Upper lobe of right lung (tissue), 1 donor: Measurements from ENCODE around the gene ZNF592. TPM values are rescaled to one million over a fixed set of nuclear protein-coding genes. Genes with fewer than 3 reads are reported as not detected.

ENCODE experiments used
- ATAC-seq: fragments of 200-7000 bp; cut with Tn5 transposase; one replicate; pipeline ENCODE4 v1.9.1; 2020; ENCODE audit warnings: mild to moderate bottlenecking, moderate library complexity
- DNase-seq: peaks from one replicate; pipeline ENCODE4 v3.0.0-alpha.2; 2020
- H3K27ac ChIP-seq: fragments of 200-600 bp; one replicate; pipeline ENCODE4 v1.8.0; 2022
- H3K27me3 ChIP-seq: fragments of 200-600 bp; one replicate; pipeline ENCODE4 v1.8.0; 2022; ENCODE audit warnings: mild to moderate bottlenecking
- H3K36me3 ChIP-seq: fragments of 200-600 bp; one replicate; pipeline ENCODE4 v1.8.0; 2022
- H3K4me1 ChIP-seq: fragments of 200-600 bp; one replicate; pipeline ENCODE4 v1.8.0; 2022
- H3K4me3 ChIP-seq: fragments of 200-600 bp; one replicate; pipeline ENCODE4 v1.8.0; 2022; ENCODE audit warnings: mild to moderate bottlenecking
- H3K9me3 ChIP-seq: fragments of 200-600 bp; one replicate; pipeline ENCODE4 v1.8.0; 2022
- intact Hi-C: fragments of 100-400 bp; cut with DNase I; formaldehyde crosslinking; loops from one replicate; pipeline ENCODE4 v1.11.0; 2022
- total RNA-seq: library from RNA; stranded (reverse); fragmentation: NEBNext Ultra II Directional; extraction: Animal tissue kit (Norgen Biotek cat#: 25700); gene quantifications from one replicate; pipeline ENCODE4 v1.2.1, GENCODE V29; 2021
- TF ChIP-seq, protein P1 (sequence below): fragments of 200-600 bp; IDR thresholded peaks from one replicate; pipeline ENCODE4 v1.8.0; 2022; ENCODE audit warnings: antibody characterized with exemption
- donor health status: DM: no; HTN: yes; CAD: no; lungs with severe emphysema.

Gene ZNF592
- total RNA-seq, 1 donor from 2014 or later, result 33.3 TPM

- ATAC-seq, result no peak
These were observed 16.6 kb downstream of the ZNF592 start for GRCh38 chr15:84764989-84765388.

DNA sequence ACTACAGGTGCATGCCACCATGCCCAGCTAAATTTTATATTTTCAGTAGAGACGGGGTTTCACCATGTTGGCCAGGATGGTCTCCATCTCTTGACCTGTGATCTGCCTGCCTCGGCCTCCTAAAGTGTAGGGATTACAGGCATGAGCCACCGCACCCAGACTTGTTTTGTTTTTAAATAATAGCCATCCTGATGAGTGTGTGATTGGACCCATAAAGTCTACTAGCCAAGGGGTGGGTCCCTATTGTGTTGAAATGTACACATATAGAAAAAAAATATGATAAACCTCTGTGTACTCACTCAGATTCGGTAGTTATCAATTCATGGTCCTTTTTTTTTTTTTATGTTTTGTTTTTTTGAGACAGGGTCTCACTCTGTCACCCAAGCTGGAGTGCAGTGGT is 17.3 kb downstream of the ZNF592 start:
- H3K4me3 ChIP-seq, result no peak overlapping the region
- H3K4me1 ChIP-seq, result peaks cover 24% of the 10 kb centered on the region
- peaks cover 27% of the 10 kb centered on the region for H3K36me3 ChIP-seq
- TF ChIP-seq, protein P1, sequence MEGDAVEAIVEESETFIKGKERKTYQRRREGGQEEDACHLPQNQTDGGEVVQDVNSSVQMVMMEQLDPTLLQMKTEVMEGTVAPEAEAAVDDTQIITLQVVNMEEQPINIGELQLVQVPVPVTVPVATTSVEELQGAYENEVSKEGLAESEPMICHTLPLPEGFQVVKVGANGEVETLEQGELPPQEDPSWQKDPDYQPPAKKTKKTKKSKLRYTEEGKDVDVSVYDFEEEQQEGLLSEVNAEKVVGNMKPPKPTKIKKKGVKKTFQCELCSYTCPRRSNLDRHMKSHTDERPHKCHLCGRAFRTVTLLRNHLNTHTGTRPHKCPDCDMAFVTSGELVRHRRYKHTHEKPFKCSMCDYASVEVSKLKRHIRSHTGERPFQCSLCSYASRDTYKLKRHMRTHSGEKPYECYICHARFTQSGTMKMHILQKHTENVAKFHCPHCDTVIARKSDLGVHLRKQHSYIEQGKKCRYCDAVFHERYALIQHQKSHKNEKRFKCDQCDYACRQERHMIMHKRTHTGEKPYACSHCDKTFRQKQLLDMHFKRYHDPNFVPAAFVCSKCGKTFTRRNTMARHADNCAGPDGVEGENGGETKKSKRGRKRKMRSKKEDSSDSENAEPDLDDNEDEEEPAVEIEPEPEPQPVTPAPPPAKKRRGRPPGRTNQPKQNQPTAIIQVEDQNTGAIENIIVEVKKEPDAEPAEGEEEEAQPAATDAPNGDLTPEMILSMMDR, result no peak
- intact Hi-C loops, result no loop called here
- no peak for DNase-seq
- no peaks in the 10 kb centered on the region for H3K27me3 ChIP-seq
- H3K9me3 ChIP-seq, result no peaks in the 10 kb centered on the region
- ATAC-seq, result no peak
- H3K27ac ChIP-seq, result no peak overlapping the region

More at GRCh38 chr15:84764989-84765388, 16.6 kb downstream of the ZNF592 start:
- no peak overlapping the region for H3K27ac ChIP-seq
- no peaks in the 10 kb centered on the region for H3K9me3 ChIP-seq
- TF ChIP-seq, protein P1, result no peak
- no peaks in the 10 kb centered on the region for H3K27me3 ChIP-seq
- no peak overlapping the region for H3K4me3 ChIP-seq
- H3K36me3 ChIP-seq, result peaks cover 27% of the 10 kb centered on the region
- intact Hi-C loops, result no loop called here
- peaks cover 30% of the 10 kb centered on the region for H3K4me1 ChIP-seq
- no peak for DNase-seq

GRCh38 chr15:84766461-84767035 is 18.2 kb downstream of the ZNF592 start:
- Histone ChIP-seq H3K4me3 (no peak overlapping the region), H3K4me1 (peaks cover 15% of the 10 kb centered on the region), H3K27ac (no peak overlapping the region), H3K36me3 (peaks cover 27% of the 10 kb centered on the region), H3K9me3 (no peaks in the 10 kb centered on the region), H3K27me3 (no peaks in the 10 kb centered on the region)
- intact Hi-C loops, result no loop called here
- ATAC-seq, result no peak
- TF ChIP-seq, protein P1, result no peak
- DNase-seq, result no peak

DNA sequence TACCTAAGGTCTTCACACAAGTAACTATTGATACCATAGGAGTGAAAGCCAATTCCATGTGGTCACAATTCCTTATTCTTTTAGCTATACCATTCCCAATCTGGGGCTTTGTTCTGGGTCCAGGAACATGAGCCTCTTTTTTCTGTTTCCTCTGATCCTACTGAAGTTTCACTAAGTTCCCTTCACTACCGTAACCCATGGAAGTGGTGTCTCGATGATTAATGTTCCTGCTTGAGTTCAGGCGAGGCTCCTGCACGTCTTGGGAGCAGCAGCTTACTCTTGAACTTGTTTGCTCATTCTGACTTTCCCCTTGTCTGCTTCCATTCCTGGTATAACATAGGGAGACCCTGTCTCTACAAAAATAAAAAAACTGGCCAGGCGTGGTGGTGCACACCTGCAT is 23.6 kb downstream of the ZNF592 start:
- Histone ChIP-seq H3K27ac (no peak overlapping the region), H3K36me3 (peaks cover 25% of the 10 kb centered on the region), H3K4me3 (no peak overlapping the region), H3K27me3 (no peaks in the 10 kb centered on the region), H3K4me1 (no peaks in the 10 kb centered on the region), H3K9me3 (no peaks in the 10 kb centered on the region)
- DNase-seq (no peak), ATAC-seq (peak; percentile 16)
- TF ChIP-seq, protein P1, result no peak
- intact Hi-C loops, result no loop called here

GRCh38 chr15:84772467-84772866 is 24.1 kb downstream of the ZNF592 start:
- intact Hi-C loops, result no loop called here
- Histone ChIP-seq H3K27ac (no peak overlapping the region), H3K27me3 (no peaks in the 10 kb centered on the region), H3K9me3 (no peaks in the 10 kb centered on the region), H3K4me3 (no peak overlapping the region), H3K4me1 (no peaks in the 10 kb centered on the region), H3K36me3 (peaks cover 25% of the 10 kb centered on the region)
- peak; percentile 57 for ATAC-seq
- TF ChIP-seq, protein P1, result no peak
- no peak for DNase-seq

- no peaks in the 10 kb centered on the region for H3K27me3 ChIP-seq
- peak; percentile 84 for ATAC-seq
- no peak overlapping the region for H3K27ac ChIP-seq
- H3K4me1 ChIP-seq, result no peaks in the 10 kb centered on the region
- TF ChIP-seq, protein P1, result no peak
- H3K9me3 ChIP-seq, result no peaks in the 10 kb centered on the region
- intact Hi-C loops, result no loop called here
- peaks cover 24% of the 10 kb centered on the region for H3K36me3 ChIP-seq
- no peak overlapping the region for H3K4me3 ChIP-seq
- DNase-seq, result no peak
These were observed 25.3 kb downstream of the ZNF592 start for GRCh38 chr15:84773716-84774115.
